ENCODE data around the gene CYP21A2.
"Not testable (repeated sequence)": the region's sequence is repeated elsewhere in the genome, so short reads cannot be mapped to it uniquely, and the experiment has no call there.

DNA sequence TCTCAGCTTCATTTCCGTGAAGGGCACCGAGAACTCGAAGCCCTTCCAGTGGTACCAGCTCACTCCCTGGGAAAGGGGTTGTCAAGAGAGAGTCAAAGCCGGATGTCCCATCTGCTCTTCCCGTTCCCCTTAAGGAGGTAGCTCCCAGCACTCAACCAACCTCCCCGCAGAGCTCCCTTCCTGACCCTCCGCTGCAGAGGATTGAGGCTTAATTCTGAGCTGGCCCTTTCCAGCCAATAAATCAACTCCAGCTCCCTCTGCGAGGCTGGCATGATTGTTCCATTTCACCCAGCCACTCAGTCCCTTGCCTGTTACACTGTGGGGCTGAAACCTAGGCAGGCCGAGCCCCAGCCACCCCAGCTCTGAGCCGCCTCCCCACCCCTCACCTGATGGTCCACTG is 3.2 kb downstream of the CYP21A2 start:
- not testable (repeated sequence) for TF ChIP-seq CHD2 (IDR thresholded peaks at IDR 0.05; ENCODE audit: low read length); POLR2AphosphoS5 (IDR thresholded peaks at IDR 0.05; ENCODE audit: low read depth, low read length); SP1 (IDR thresholded peaks at IDR 0.05; ENCODE audit: low read depth, low read length); RXRA (IDR thresholded peaks at IDR 0.05; ENCODE audit: insufficient read depth, low read depth, low read length); SRF (IDR thresholded peaks at IDR 0.05; ENCODE audit: low read depth, low read length)
- TF ChIP-seq, protein P1, sequence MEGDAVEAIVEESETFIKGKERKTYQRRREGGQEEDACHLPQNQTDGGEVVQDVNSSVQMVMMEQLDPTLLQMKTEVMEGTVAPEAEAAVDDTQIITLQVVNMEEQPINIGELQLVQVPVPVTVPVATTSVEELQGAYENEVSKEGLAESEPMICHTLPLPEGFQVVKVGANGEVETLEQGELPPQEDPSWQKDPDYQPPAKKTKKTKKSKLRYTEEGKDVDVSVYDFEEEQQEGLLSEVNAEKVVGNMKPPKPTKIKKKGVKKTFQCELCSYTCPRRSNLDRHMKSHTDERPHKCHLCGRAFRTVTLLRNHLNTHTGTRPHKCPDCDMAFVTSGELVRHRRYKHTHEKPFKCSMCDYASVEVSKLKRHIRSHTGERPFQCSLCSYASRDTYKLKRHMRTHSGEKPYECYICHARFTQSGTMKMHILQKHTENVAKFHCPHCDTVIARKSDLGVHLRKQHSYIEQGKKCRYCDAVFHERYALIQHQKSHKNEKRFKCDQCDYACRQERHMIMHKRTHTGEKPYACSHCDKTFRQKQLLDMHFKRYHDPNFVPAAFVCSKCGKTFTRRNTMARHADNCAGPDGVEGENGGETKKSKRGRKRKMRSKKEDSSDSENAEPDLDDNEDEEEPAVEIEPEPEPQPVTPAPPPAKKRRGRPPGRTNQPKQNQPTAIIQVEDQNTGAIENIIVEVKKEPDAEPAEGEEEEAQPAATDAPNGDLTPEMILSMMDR (IDR thresholded peaks at IDR 0.05; ENCODE audit: control extremely low read depth in 1 of 3, insufficient read depth in 1 of 3, low read depth in 1 of 3, low read length in 3 of 3), result not testable (repeated sequence)
- TF ChIP-seq, protein P2, sequence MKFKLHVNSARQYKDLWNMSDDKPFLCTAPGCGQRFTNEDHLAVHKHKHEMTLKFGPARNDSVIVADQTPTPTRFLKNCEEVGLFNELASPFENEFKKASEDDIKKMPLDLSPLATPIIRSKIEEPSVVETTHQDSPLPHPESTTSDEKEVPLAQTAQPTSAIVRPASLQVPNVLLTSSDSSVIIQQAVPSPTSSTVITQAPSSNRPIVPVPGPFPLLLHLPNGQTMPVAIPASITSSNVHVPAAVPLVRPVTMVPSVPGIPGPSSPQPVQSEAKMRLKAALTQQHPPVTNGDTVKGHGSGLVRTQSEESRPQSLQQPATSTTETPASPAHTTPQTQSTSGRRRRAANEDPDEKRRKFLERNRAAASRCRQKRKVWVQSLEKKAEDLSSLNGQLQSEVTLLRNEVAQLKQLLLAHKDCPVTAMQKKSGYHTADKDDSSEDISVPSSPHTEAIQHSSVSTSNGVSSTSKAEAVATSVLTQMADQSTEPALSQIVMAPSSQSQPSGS (IDR thresholded peaks at IDR 0.05; ENCODE audit: low read length), result not testable (repeated sequence)
